ENCODE data around the gene MRPL3.

DNA sequence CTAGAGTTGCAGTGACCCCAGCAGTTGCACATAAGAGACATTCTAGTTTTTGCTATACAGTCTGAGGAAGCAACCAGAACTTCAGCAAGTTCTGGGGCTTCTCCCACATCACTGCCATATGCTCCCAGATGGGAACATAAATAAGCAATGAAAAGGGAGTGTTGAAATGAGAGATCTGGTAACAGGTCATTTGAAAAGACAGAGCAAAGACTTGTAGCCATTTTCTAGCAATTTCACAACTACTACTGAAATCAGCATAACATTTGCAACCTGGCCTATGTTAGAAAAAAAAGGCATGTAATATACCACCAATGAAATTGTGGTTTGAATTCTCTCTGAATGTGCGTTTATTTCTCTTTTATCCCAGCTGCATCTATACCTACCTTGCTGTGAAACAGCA is 63.7 kb downstream of the MRPL3 start:
- TF ChIP-seq EZH2 (IDR thresholded peaks at IDR 0.05) (no peak), POLR2AphosphoS5 (IDR thresholded peaks at IDR 0.05; ENCODE audit: borderline replicate concordance, low read depth, low read length) (no peak), FOXP2 (optimal IDR thresholded peaks at IDR 0.05; ENCODE audit: control extremely low read depth, extremely low read length, insufficient read depth) (no peak)
